GM21390 (cell line): ENCODE data around the gene UBQLN3.

Experiments
- ATAC-seq: cut with Tn5 transposase; IDR thresholded peaks from one replicate; pipeline ENCODE4 v1.9.1; 2021; ENCODE audit not compliant: unreplicated experiment

Gene UBQLN3

GRCh38 chr11:5509803-5510202 lies at the start of gene UBQLN3:
UBQLN3 (minus strand) TSS chr11:5509957; CDS start chr11:5509558, 399 bp downstream.
- no peak for ATAC-seq

- no peak for ATAC-seq
Measured at GRCh38 chr11:5557751-5558150, 48.0 kb upstream of the UBQLN3 start.

GRCh38 chr11:5556596-5557188 lies 46.9 kb upstream of the UBQLN3 start:
- no peak for ATAC-seq

- ATAC-seq: no peak
Measured at GRCh38 chr11:5553343-5553742, 43.6 kb upstream of the UBQLN3 start.

GRCh38 chr11:5550440-5551095 lies 40.8 kb upstream of the UBQLN3 start:
- peak; percentile 63 for ATAC-seq

- no peak for ATAC-seq
Measured at GRCh38 chr11:5548440-5548839, 38.7 kb upstream of the UBQLN3 start, which contains the start of gene OR52H1. OR52H1 (minus strand) TSS chr11:5548540; CDS start chr11:5545505, 3,035 bp downstream.

DNA sequence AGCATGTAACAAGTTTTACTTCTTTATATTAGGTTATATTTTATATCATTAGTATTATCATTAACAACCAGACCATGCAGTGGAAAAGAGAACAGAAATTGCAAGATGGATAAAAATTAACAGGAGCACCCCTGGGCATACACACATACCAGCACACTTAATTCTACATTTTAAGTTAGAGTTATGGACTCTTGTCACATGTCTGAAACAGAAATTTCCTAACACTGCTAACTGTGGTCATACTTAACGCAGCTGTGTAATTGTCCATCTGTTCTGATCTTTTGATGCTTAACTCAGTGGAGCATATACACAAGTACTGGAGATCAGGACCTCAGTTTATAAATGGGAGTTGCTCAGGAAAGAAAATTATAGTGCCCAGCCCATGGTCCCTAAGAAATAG lies 38.2 kb upstream of the UBQLN3 start:
- no peak for ATAC-seq

- no peak for ATAC-seq
Measured at GRCh38 chr11:5546457-5546856, 36.7 kb upstream of the UBQLN3 start.

DNA sequence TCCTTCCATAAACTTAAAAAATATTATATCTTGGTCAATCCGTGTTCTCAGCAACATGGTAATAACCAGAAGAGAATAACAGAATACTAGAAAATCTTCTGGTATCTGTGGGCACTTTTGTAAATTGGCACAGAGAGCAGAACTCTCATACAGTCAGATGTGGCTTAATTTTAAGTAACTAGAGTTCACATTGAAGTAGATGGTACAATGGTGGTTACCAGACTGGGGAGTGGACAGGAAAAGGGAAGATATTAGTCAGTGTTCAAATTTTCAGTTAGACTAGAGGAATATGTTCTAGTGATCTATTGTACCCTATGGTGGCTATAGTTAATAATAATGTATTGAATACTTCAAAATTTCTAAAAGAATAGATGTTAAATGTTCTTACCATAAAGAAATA lies 31.7 kb upstream of the UBQLN3 start:
- no peak for ATAC-seq

GRCh38 chr11:5536482-5536881 lies 26.7 kb upstream of the UBQLN3 start:
- no peak for ATAC-seq

- ATAC-seq: no peak
Measured at GRCh38 chr11:5534046-5534445, 24.3 kb upstream of the UBQLN3 start.

DNA sequence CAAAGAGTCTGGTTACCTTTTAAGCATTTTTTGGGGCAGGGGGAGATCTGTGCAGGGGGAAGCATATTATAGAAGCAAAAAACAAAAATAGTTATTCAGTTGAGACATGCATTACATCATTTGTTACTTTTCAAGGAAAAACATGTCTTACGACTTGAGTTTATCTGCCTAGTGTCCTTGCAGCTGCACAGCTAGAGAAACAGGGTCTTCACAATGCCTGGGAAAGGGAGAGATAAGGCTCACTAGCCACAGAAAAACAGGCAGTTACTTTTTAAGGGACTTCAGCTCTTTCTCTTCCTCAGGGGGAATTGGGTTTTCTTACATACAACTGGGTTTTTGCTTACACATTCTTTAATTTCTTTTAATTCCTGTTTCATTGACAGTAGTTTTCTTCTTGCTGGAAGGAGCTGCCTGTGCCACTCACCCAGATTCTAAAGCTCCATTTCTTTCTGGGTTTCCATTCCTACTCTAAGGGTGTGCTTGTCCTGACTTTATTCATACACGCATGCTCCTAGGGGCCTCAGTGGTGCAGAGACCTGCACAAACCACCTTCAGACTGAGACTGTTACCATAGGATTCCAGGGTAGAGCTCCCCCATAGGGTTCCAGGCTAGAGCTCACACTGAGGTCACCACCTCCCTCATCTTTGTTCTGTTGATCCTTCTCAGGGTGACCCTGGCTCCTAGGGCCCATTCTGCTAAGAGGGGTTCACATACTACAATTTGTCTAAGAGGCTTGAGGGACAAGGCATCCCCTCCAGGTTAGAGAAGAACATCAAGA lies 21.5 kb upstream of the UBQLN3 start:
- no peak for ATAC-seq

GRCh38 chr11:5528495-5528894 lies 18.7 kb upstream of the UBQLN3 start:
- ATAC-seq: no peak

DNA sequence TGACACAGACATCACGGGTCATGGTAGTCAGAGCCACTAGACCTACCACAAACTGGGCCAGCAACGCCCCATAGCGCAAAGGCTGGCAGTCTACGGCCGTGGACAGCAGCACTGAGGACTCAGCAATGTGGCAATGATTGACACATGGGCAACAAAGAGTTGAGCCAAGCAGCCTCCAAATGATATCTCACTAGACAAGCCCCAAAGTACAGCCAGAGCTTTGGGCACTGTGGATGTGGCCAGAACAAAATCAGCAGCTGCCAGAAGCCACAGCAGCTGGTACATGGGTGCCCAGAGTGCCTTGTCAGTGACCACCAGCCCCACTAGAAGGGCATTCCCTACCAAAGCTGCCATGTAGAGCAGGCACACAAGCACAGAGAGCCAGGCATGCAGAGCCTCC lies 18.0 kb upstream of the UBQLN3 start:
- ATAC-seq: no peak

GRCh38 chr11:5524756-5525155 lies 15.0 kb upstream of the UBQLN3 start:
- no peak for ATAC-seq

- ATAC-seq: no peak
Measured at GRCh38 chr11:5522308-5522707, 12.6 kb upstream of the UBQLN3 start.

DNA sequence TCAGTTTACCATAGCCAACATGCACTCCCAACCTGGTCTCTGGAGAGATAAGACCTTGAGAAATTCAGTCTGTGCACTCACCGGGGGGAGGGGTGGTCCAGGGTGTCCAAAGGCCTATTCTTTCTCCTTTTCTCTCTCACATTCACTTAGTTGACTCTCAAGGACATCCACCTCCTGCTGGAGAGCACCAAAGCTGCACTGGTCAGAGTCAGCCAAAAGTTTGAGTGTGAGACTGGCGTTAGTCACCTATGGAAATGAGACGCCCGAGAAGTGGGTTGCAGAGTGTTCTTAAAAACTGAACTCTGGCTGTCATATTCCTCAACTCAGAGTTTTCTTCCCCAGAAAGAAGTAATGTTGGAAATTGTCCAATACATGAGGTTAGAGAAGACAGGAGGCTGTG lies 11.8 kb upstream of the UBQLN3 start:
- no peak for ATAC-seq

- no peak for ATAC-seq
Measured at GRCh38 chr11:5516599-5516998, 6.8 kb upstream of the UBQLN3 start, which contains the start of gene UBQLNL. UBQLNL (minus strand) TSS chr11:5516699; CDS start chr11:5516441, 258 bp downstream.

- no peak for ATAC-seq
Measured at GRCh38 chr11:5514841-5515240, 5.1 kb upstream of the UBQLN3 start.

DNA sequence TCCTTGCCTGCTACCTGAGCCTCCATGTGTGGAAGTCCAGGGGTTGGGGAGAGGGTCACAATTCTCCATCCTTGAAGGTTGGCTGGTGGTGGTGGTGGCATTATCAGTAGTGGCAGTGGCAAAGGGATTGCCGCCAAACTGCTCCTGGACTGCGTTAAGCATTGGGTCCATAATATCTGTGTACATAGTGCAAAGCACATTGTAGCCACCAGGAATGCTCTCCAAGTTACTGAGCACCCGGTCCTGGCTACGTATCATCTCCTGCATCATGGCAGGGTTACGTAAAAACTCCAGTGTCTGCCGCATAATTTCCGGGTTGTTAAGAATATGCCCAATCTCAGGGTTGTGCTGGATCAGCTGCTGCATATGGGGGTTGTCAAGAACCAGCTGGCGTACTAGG lies 1.2 kb downstream of the UBQLN3 start:
- no peak for ATAC-seq

DNA sequence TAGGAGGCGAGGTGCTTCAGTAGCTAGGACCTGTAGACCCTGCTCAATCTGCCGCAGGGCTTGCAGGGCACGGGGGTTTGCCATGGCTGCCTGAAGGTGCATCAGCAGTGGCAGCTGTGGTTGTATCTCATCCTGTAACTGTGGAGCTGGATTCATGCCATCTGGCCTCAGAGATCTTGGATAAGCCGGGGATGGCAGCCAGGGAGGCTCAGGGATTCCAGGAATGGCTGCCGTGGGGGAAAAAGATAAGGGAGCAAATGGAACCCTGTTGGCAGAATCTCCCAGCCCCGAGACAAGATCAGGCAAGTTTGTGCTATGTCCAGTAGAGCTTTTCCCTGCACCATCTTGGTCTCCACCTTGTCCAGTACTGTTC lies 1.8 kb downstream of the UBQLN3 start:
- ATAC-seq: no peak
